Stimulated activated naive CD8-positive, alpha-beta T cell treated with anti-CD3 and anti-CD28 coated beads, Interleukin-15, Interleukin-2, amounts not matched to agents 100 ng/mL and 50 ng/mL, for 24 hours (primary cell): ENCODE measurements around the gene VPS13C.

ENCODE experiments used
- H3K27ac Mint-ChIP-seq: one replicate; pipeline ENCODE4 v1.8.0; 2021; ENCODE audit warnings: mild to moderate bottlenecking, mixed read lengths
- H3K27me3 Mint-ChIP-seq: one replicate; pipeline ENCODE4 v1.8.0; 2021; ENCODE audit warnings: mixed read lengths
- H3K36me3 Mint-ChIP-seq: one replicate; pipeline ENCODE4 v1.8.0; 2021; ENCODE audit warnings: low read depth, mixed read lengths
- H3K4me1 Mint-ChIP-seq: one replicate; pipeline ENCODE4 v1.8.0; 2021; ENCODE audit warnings: low read depth, mixed read lengths
- H3K4me3 Mint-ChIP-seq: one replicate; pipeline ENCODE4 v1.8.0; 2021; ENCODE audit warnings: mild to moderate bottlenecking, mixed read lengths
- H3K9me3 Mint-ChIP-seq: one replicate; pipeline ENCODE4 v1.8.0; 2021; ENCODE audit warnings: mixed read lengths

The VPS13C gene

DNA sequence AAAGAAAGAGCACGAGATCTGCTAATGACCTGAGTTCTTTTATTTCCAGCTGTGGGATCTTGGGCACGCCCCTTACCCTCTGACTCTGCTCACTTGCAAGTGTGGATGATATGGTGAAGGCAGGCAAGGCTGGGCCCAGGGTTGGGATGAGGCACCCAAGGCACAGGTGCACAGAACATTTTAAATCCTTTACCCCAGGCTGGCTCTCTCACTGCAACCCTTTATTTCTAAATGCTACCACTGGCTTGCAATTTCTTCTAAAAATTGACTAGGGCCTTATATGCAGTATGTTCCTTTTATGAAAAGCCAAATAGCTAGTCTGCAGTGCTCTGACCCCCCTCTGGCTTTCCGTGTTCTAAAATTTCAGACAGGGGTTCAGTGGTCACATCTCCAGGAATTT, 237.7 kb downstream of the VPS13C start:
- Mint-ChIP-seq H3K4me3 (no peak overlapping the region), H3K9me3 (no peaks in the 10 kb centered on the region), H3K27me3 (peaks cover 16% of the 10 kb centered on the region), H3K27ac (no peak overlapping the region), H3K36me3 (no peaks in the 10 kb centered on the region), H3K4me1 (no peaks in the 10 kb centered on the region)

GRCh38 chr15:61820951-61821350, 239.3 kb downstream of the VPS13C start:
- Mint-ChIP-seq H3K27ac (no peak overlapping the region), H3K4me1 (no peaks in the 10 kb centered on the region), H3K9me3 (no peaks in the 10 kb centered on the region), H3K4me3 (no peak overlapping the region), H3K36me3 (no peaks in the 10 kb centered on the region), H3K27me3 (peaks cover 16% of the 10 kb centered on the region)

GRCh38 chr15:61820212-61820611, 240.0 kb downstream of the VPS13C start:
- H3K27ac Mint-ChIP-seq = no peak overlapping the region
- no peaks in the 10 kb centered on the region for H3K36me3 Mint-ChIP-seq
- peaks cover 12% of the 10 kb centered on the region for H3K27me3 Mint-ChIP-seq
- no peaks in the 10 kb centered on the region for H3K4me1 Mint-ChIP-seq
- no peak overlapping the region for H3K4me3 Mint-ChIP-seq
- no peaks in the 10 kb centered on the region for H3K9me3 Mint-ChIP-seq

DNA sequence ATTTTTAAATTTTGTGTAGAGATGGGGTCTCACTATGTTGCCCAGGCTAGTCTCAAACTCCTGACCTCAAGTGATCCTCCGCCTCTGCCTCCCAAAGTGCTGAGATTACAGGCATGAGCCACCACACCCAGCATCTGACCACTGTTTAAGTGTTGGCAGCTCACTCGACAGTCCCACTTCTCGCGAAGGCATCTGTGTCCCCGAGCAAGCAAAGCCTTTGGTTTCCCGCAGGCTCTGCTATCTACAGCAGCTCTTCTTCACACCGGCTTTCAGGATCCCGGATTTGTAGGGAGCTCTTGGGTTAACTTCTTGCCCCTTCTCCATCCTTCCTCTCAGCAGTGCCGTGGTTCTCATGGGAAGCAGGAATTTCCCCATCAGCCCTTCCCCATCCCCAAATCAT, 240.9 kb downstream of the VPS13C start:
- Mint-ChIP-seq H3K27me3 (peaks cover 11% of the 10 kb centered on the region), H3K4me3 (no peak overlapping the region), H3K27ac (no peak overlapping the region), H3K36me3 (no peaks in the 10 kb centered on the region), H3K9me3 (no peaks in the 10 kb centered on the region), H3K4me1 (no peaks in the 10 kb centered on the region)

GRCh38 chr15:61818801-61819200, 241.4 kb downstream of the VPS13C start:
- Mint-ChIP-seq H3K27ac (no peak overlapping the region), H3K4me3 (no peak overlapping the region), H3K4me1 (no peaks in the 10 kb centered on the region), H3K36me3 (no peaks in the 10 kb centered on the region), H3K27me3 (peaks cover 12% of the 10 kb centered on the region), H3K9me3 (no peaks in the 10 kb centered on the region)

DNA sequence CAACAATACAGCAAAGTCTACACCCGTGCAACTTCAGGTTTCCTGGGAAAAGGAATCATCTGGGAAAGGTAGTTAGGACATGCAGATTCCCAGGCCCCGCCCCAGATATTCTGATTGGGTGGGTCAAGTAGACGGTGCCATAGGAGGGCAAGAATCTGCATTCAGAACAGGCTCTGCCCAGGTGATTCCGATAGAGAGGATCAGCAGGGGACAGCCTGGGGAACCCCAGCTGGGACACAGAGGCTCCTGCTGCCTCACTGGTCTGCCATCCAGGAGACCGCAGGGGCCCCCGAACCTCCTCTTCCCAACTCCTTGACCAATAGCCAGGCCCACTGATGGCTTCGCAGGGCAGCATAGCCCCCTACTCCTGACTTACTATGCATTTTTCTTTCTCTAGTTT, 243.4 kb downstream of the VPS13C start:
- Mint-ChIP-seq H3K27ac (no peak overlapping the region), H3K27me3 (peaks cover 11% of the 10 kb centered on the region), H3K4me3 (no peak overlapping the region), H3K36me3 (no peaks in the 10 kb centered on the region), H3K9me3 (no peaks in the 10 kb centered on the region), H3K4me1 (no peaks in the 10 kb centered on the region)

- Mint-ChIP-seq H3K27me3 (peaks cover 4% of the 10 kb centered on the region), H3K4me3 (no peak overlapping the region), H3K27ac (no peak overlapping the region), H3K36me3 (no peaks in the 10 kb centered on the region), H3K4me1 (no peaks in the 10 kb centered on the region), H3K9me3 (no peaks in the 10 kb centered on the region)
Observed at GRCh38 chr15:61815356-61816083, 244.7 kb downstream of the VPS13C start.

- no peaks in the 10 kb centered on the region for H3K36me3 Mint-ChIP-seq
- H3K27me3 Mint-ChIP-seq = peaks cover 4% of the 10 kb centered on the region
- H3K9me3 Mint-ChIP-seq = no peaks in the 10 kb centered on the region
- no peak overlapping the region for H3K27ac Mint-ChIP-seq
- no peak overlapping the region for H3K4me3 Mint-ChIP-seq
- no peaks in the 10 kb centered on the region for H3K4me1 Mint-ChIP-seq
Observed at GRCh38 chr15:61812476-61812875, 247.8 kb downstream of the VPS13C start.

DNA sequence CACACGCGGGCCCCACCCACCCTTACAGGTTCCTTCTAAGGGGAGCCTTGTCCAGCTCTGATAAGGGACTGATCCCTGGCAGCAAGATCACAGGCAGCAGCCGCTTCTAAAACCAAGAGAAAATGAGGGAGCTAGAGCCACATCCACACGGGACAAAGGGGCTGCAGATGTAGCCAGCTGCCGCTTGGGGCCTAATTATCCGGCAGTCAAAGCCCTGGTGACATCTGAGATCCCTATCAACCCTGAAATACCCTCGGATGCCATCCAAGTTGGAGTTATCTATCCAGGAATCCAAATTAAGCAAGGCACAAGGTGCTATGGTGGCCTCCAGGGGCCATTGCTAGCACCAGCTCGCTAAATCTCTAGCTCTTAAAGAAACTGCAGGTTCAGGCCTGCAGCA, 248.3 kb downstream of the VPS13C start:
- Mint-ChIP-seq H3K4me3 (no peak overlapping the region), H3K4me1 (no peaks in the 10 kb centered on the region), H3K36me3 (no peaks in the 10 kb centered on the region), H3K27me3 (peaks cover 4% of the 10 kb centered on the region), H3K9me3 (no peaks in the 10 kb centered on the region), H3K27ac (no peak overlapping the region)

DNA sequence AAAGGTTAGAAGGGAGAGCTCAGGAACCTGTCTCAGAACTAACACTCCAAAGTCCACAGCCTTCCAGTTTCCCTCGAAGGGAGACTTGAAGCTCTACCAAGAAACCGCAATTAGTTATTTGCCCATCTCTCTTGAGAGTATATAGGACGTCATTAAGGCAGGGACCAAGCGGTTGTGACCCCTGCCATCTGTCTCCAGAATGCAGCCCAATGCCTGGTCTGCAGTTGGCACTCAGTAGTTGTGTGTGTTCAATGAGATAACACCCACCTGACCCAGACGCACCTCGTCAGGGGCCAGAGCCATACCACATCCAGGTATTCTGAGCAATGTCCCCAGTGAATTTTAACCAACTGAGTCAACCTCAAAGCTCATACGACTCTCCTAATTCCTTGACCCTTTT, 251.0 kb downstream of the VPS13C start:
- Mint-ChIP-seq H3K4me1 (no peaks in the 10 kb centered on the region), H3K9me3 (no peaks in the 10 kb centered on the region), H3K4me3 (no peak overlapping the region), H3K36me3 (no peaks in the 10 kb centered on the region), H3K27ac (no peak overlapping the region), H3K27me3 (peaks cover 5% of the 10 kb centered on the region)

DNA sequence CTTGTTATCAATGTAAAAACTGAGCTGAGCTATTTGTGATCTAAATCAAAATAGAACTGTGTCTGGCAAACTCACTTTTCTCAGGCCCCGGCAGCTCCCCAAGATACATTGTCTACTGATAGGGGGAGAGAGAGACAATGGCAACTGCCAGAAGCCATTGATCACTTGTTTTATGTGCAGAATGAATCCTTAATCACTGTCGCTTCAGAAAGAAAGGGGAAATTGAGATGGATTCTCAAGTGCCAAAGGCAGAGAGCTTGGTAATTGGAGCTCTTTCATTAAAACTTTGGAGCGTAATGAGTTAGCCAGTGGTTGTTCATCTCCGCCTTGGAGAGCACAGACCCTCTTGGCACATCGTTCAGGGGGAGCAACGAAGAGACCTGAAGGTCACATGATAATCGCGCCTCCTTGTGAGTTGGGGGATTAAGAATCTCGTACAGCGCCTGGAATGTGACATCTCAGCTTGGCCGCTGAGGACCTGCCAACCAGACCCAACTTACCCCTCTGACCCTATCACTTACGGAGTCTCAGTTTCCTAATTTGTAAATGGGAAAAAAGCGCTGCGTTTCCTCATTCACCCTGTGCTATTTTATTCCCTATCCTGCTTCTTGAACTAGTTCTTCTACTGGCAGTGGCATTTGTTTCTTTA, 252.8 kb downstream of the VPS13C start:
- H3K27me3 Mint-ChIP-seq = peaks cover 5% of the 10 kb centered on the region
- H3K36me3 Mint-ChIP-seq = no peaks in the 10 kb centered on the region
- H3K4me1 Mint-ChIP-seq = no peaks in the 10 kb centered on the region
- H3K27ac Mint-ChIP-seq = no peak overlapping the region
- H3K4me3 Mint-ChIP-seq = no peak overlapping the region
- no peaks in the 10 kb centered on the region for H3K9me3 Mint-ChIP-seq
